8988T (cell line): Measurements from ENCODE around the gene GTF3C1.
"Not testable (repeated sequence)": the region's sequence is repeated elsewhere in the genome, so short reads cannot be mapped to it uniquely, and the experiment has no call there.

Source experiments
- DNase-seq: peaks from one replicate; pipeline ENCODE4 v3.0.0; 2011

Gene GTF3C1

DNA sequence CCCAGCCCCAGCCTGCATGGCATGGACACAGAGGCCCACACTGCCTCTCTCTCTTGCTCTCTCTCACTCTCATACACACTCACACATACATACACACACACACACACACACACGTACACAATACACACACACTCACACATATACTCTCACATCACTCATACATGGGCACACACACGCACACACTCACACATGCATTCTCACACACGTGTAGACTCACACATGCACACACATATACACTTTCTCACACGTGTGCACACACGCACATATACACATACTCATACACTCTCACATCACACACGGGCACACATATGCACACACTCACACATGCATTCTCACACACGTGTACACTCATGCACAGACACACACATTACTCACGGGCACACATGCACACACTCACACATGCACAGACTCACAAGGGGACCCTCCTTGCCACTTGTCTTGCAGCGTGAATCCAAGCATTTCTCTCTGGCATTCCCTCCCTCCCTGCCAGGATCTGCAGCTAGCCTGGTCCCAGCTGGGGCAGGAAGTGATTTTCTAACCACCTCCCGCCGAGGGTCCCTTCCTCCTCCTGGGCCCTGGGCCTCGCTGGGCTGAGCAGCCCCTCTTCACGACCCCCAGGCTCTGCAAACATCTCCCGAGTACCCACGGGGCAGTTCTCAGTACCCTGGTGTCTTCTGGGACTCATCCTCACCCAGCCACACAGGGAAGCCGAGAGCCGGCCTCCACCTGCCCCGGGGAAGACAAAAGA lies 110.3 kb downstream of the GTF3C1 start:
- no peak for DNase-seq

DNA sequence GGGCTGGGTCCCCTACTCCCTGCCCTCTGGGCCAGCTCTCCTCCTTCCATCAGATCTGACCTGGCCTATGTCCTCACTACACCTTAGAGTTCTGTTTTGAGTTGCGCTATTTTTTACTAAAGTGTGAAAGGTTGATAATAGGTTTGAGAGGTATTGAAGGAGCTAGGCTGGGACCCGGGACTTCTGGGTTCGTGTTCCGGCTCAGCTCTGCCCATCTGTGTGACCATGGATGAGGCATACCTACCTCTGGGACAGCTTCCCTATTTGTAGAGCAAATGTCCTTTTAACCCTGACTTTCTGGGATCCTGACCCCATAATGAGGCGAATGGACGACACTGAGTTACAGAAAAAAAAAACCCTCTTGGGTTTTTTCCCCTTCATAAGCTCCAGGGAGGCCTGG lies 111.8 kb downstream of the GTF3C1 start:
- DNase-seq = no peak

- no peak for DNase-seq
Observed at GRCh38 chr16:27436921-27437650, 112.6 kb downstream of the GTF3C1 start.

GRCh38 chr16:27436065-27436464 lies 113.6 kb downstream of the GTF3C1 start:
- DNase-seq = no peak

DNA sequence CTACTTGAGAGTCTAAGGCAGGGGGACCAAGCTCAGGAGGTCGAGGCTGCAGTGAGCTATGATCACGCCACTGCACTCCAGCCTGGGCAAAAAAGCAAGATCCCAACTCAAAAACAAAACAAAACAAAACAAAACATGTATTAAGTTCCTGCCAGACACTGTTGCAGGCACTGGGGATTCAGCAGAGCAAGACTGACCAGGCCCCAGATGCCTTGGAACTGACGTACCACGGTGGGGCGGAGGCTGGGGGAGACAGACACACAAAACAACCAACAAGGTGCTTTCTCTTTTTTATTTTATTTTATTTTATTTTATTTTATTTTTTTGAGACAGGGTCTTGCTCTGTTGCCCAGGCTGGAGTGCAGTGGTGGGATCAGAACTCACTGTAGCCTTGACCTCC lies 114.6 kb downstream of the GTF3C1 start:
- DNase-seq = not testable (repeated sequence)

- no peak for DNase-seq
Observed at GRCh38 chr16:27434141-27435051, 115.3 kb downstream of the GTF3C1 start.

GRCh38 chr16:27433636-27434035 lies 116.1 kb downstream of the GTF3C1 start:
- no peak for DNase-seq

GRCh38 chr16:27433191-27433590 lies 116.5 kb downstream of the GTF3C1 start:
- not testable (repeated sequence) for DNase-seq

GRCh38 chr16:27432558-27432957 lies 117.2 kb downstream of the GTF3C1 start:
- no peak for DNase-seq

GRCh38 chr16:27431773-27432532 lies 117.8 kb downstream of the GTF3C1 start:
- DNase-seq = no peak

GRCh38 chr16:27430923-27431484 lies 118.7 kb downstream of the GTF3C1 start:
- no peak for DNase-seq

- no peak for DNase-seq
Observed at GRCh38 chr16:27430512-27430911, 119.2 kb downstream of the GTF3C1 start.

DNA sequence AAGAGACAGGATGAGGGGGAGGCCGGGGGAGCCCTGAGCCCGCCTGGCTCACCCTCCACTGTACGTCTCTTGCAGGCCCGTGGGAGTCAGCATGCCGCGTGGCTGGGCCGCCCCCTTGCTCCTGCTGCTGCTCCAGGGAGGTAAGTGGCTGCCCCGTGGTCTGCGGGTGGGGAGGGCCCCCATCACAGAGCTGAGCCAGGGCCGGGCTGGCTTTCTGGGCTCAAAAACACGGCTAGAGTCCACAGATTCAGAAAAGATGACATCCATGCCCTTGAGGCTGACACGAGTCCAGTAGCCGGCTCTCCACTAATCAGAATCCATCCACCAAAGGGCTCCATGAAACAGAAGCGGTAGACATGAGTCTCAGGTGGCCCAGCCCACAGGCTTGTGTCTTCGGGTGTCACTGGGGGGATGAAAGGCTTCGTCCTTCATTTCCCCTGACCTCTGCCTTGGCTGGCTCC lies 119.7 kb downstream of the GTF3C1 start:
- no peak for DNase-seq

DNA sequence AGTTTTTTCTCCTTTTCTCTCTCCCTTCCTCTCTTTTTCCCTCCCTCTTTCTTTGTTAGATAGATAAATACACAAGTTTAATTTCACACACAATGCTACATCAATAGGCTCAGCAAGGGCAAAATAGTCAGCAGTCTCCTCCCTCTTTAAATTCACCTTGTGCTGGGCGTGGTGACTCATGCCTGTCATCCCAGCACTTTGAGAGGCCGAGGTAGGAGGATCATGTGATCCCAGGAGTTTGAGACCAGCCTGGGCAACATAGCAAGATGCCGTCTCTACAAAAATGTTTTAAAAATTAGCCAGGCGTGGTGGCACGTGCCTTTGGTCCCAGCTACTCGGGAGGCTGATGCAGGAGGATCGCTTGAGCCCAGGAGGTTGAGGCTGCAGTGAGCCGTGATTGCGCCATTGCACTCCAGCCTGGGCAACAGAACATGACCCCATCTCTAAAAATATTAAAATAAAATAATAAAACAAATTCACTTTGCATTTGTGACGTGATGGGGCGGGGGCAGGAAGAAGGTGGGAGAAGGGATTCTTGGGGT lies 120.3 kb downstream of the GTF3C1 start:
- DNase-seq = no peak

- DNase-seq = no peak
Observed at GRCh38 chr16:27428026-27428785, 121.5 kb downstream of the GTF3C1 start.

DNA sequence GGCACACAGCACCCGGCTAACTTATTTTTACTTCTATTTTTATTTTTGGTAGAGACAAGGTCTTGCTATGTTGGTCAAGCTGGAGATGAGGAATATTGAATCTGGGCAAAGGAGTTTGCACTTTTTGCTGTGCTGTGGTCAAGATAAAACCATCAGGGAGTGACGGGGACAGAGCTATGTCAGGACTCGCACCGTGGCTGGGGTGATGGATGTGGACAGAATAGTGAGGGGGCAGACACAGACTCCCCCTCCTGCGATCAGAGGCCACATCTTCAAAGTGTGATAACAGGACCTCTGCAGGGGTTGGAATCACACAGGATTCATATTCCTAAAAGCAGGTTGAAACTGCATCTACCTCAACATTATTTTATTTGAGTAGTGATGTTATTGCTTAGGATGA lies 122.2 kb downstream of the GTF3C1 start:
- no peak for DNase-seq

DNA sequence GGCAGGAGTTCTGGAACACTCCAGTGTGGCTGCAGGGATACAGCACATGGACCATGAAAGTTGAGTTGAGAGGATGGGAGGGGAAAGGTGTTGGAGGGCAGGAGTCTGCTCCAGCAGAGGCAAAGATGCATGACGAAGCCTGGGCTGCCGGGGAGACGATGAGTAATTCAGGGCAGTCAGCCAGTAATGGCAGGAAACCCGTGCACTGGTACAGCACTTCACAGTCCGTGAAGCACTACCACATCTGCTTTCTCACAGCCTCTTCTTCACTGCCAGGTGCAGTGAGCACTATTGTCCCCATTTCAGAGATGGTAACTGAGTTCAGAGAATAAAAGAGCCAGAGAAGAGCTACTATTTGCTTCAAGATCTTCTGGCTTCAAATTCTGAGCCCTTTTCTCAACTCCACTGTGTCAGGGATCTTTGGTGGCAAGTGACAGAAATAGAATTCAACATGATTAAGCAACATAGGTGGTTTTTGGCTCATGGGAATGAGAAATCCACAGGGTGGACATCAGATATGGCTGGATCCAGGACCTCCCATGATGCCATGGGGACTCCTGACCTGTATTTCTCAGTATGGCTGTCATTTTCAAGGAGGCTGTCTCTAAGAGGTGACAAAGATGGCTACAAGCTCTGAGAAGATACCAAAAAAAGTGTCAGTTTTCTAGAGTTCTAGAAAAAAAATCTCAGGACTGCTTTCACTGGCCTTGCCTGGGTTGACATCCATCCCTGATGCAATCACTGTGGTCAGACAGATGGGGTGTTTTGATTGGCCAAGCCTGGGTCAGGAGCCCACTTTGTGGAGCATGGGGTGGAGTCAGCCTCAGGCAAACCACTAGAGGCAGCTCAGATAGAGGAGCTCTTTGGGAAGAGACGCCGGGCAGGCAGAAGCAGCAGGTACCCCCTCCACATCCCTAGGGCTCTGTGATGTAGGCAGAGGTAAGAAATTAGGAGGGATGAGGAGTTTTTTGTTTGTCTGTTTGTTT lies 123.0 kb downstream of the GTF3C1 start:
- peak; percentile 45 for DNase-seq

DNA sequence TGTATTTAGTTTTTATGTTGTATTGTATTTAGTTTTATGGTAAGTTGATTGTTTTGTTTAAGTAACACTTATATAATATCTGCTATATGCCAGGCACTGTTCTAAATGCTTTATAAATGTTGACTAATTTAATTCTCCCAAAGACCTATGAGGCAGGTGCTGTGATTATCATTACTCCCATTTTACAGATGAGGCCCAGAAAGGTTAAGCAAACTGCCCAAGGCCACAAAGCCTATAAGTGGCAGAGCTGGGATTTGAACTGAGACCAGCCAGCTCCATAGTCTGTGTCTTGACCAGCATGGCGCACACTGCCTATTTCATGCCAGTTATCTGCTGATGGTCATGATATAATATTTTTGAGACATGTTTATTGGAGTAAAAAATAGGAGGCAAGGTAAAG lies 123.8 kb downstream of the GTF3C1 start:
- DNase-seq = no peak

GRCh38 chr16:27424772-27425498 lies 124.8 kb downstream of the GTF3C1 start:
- no peak for DNase-seq
